HTR-8/SVneo (cell line): Measurements from ENCODE around the gene FMNL2.

Experiments
- DNase-seq: peaks from one replicate; pipeline ENCODE4 v3.0.0; 2011; ENCODE audit warnings: low spot score, mixed read lengths; ENCODE audit not compliant: insufficient read length
- FAIRE-seq: peaks from 2 replicates; lab custom pipeline; 2011; peaks lifted over from hg19 to GRCh38; lab: Jason Lieb, UNC

FMNL2 gene

DNA sequence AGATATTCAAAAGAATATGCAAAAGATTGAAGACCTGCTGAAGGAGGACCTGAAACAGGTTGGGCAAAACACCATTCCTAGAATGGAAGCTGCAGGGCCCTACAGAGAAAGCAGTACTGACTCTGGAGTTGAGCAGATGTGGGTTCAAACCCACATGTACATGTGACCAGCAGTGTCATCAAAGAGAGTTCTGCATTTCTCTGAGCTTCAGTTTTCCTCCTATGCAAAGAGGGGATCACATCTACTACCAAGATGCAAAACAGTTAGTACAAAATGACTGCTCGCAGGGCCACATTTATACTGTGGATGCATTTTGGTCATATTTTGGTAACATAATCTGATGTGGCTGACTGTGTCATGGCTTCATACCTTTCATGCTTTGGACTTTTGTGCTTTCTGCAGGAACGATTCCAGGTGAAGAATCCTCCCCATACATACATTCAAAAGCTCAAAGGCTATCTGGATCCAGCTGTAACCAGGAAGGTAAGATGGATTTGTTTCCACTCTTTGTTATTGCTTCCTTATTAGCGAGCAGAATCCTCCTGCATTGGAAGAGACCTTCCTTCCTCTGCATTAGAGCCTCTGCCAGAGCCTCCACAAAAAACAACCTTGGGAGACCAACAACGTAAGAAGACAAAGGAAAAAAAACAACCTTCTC is 207.5 kb downstream of the FMNL2 start:
- DNase-seq (no peak), FAIRE-seq (no peak)

DNA sequence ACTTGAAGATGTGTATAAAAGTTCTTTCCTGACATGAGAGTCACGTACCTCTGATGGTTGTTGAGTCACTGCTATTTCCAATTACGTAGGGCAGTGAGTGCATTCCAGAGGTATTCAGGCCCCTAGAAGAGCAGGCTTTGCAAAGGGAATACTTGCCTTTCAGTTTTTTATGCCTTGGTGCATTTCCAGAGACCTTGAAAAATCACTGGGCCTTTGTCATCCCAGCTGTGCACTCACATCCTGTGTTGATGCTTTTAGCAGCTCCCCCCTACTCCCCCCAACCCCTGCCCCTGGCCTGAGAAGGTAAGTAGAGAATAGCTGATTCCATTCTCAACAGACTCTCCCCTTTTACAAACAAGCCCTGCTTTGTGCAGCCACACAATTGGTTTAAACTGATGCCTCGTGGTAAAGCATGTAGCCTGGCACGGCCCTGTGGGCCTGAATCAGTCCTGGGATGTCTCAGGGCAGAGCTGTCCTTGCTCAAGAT is 208.1 kb downstream of the FMNL2 start:
- peak; percentile 4 for FAIRE-seq
- peak; percentile 64 for DNase-seq

DNA sequence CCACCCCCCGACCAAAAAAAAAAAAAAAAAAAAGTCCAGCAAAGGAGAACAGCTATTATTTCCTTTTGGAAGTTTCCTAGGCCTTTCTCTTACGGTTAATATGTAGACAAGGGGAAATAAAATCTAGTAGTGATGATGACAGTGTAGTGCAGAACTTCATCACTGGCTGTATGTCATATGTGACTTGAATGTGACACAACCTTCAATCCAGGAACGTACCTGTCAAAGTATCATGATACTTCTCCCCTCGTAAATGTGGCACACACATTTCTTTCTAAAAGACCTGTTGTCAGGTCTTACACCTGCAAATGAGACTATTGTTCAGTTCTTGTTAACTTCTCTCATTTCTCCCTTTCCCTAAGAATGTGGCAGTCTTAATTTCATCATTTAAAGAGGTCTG is 208.7 kb downstream of the FMNL2 start:
- no peak for DNase-seq
- FAIRE-seq = no peak

DNA sequence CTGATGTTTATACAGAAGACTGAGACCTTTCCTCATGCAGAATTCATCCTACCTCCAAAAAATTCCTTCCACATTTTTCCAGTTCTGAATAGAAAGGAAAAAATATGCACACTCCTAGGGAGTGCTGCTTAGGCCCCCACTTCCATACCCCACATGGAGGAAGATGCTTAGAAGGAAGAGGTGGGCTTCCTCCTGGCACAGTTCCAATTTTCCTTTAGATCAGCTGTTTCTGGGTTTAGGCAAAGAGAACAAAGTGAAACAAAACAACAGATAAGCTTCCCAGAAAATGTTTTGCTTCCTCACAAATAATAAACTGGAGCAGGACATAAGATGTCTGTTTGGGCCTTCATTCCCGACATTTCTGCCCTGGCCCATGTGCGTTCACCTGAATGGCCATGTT is 209.7 kb downstream of the FMNL2 start:
- DNase-seq (no peak), FAIRE-seq (no peak)

DNA sequence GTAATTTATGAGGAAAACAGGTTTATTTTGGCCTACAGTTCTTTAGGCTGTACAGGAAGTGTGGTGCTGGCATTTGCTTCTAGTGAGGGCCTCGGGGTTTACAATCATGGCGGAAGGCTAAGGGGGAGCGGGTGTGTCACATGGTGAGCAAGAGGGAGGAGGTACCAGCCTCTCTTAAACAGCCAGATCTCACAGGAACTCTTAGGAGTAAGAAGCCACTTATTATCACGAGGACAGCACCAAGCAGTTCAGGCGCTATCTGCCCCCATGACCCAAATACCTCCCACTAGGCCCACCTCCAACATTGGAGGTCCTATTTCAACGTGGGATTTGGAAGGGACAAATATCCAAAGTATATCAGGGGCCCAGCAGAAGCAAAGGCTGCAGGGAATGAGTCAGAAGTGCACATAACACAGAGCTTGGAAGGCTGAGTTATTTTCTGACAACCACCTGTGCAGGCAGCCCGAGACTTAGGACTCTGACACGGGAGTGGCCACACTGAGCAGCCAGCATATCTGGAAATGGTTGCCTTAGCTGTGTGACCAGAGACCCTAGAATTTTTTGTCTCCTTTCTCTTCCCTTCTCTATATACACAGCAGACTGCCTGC is 211.4 kb downstream of the FMNL2 start:
- FAIRE-seq (no peak), DNase-seq (no peak)

DNA sequence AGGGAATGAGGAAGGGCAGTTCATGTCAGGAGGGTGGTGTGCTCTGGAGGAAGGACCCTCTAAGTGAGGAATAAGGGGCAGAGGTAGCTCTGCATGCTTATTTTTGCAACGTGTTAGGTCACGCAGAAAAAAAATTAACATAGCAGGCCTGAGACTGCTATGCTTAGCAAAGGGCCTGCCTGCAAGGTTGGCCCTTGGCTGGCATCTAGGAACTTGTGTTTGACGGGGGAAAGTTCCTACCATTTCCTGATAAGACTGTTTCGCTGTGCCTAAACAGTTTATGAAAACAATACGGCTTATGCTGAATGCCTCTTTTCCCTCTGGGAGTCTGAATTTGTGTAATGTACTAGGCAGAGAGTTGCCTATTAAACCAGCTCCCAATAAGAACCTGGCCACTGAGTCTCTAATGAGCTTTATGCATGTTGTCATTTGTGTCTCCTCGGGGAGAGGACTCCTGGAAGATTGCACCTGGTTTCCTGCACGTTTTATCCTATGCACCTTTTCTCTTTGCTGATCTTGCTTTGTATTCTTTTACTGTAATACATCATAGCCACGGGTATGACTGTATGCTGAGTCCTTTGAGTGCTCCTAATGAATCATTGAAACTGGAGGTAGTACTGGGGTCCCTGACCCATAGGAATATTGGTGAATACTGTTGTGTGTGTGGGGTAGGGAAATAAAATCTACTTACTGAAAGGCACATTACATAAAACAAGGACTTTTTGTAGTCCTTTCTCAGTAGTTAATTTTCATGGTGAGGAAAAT is 213.3 kb downstream of the FMNL2 start:
- FAIRE-seq = no peak
- DNase-seq = no peak

DNA sequence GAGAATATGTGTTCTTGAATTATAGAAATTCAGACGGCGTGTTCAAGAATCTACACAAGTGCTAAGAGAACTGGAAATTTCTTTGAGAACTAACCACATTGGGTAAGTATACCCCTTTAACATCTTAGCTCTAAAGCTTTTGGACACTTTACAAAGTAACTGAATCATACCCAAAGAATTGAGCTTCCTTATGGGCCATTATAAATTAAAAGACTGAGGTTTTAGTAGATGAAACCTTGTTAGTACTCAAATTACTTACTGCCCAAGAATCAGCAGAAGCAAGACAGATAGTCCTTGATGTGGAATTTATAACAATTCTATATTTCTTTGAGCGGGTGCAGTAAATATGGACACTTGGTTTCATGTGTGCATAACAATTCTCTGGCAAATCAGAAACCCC is 214.0 kb downstream of the FMNL2 start:
- DNase-seq (no peak), FAIRE-seq (no peak)

DNA sequence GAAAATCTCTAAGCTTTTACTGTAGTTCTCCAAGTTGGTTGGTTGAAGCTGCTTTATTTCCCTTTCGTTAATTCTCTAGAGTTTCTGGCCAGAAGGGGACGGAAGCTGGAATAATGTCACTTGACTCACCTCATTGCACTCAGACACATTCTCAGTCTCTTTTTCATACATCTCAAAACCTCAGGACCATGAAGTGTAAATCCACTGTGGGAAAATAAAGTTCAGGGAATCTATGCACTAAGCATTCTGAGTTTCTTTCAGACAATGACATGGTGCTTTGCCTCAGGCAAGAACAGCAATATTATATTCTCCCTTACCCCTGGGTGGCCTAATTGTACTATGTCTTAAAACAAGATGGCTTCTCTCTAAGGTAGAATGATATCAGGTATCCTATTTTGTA is 214.4 kb downstream of the FMNL2 start:
- FAIRE-seq = no peak
- no peak for DNase-seq

DNA sequence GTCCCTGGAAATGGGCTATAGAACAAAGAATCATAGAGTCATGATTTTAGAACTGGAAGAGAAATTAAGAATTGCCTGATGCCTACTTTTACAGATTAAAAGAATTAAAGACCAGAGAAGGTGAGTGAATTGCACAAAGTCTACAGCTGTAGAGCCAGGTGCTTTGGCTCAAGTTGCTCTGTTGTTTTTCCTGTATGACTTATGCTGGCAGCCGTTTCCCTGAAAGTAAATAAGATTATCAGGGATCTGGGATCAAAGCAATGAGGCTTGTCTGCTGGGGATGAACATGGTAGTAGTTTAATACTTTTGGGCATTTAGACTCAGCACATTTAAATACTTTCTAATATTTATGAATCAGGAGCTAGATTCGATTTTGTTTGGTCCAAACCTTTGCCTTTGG is 215.4 kb downstream of the FMNL2 start:
- no peak for FAIRE-seq
- DNase-seq = no peak

DNA sequence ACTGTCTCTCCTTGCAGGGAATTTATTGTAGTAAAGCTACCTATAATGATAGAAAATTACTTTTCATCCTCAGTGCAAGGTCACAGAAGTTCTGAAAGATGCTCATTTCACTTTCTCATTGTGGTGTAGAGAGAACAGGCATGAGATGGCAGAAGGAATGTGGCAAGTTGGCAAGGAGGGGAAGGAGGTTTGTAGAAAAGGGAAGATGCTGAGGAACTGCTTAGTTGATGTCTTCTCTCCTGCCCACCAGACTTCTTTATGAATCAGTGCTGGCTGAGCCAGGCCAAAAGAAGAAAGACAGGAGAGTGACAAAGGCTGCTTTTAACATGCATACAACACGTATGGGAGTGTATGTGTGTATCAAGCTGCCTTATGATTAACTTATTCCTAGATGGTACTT is 217.9 kb downstream of the FMNL2 start:
- FAIRE-seq = no peak
- DNase-seq = no peak

DNA sequence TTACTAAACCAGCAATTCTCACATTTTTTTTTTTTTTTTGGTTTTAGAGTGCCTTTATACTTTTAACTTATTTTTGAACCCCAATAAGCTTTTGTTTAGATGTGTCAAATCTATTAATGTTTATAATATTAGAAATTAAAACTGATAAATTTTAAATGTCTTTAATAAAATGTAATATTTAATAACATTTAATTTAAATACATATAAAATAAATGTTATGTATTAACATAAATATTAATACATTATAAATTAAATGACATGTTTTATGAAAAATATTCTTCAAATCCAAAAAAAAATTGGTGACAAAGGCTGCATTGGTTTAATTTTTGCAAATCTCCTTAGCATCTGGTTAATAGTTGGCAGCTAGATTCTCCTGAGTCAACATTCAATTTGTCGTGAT is 218.5 kb downstream of the FMNL2 start:
- no peak for DNase-seq
- FAIRE-seq = no peak

DNA sequence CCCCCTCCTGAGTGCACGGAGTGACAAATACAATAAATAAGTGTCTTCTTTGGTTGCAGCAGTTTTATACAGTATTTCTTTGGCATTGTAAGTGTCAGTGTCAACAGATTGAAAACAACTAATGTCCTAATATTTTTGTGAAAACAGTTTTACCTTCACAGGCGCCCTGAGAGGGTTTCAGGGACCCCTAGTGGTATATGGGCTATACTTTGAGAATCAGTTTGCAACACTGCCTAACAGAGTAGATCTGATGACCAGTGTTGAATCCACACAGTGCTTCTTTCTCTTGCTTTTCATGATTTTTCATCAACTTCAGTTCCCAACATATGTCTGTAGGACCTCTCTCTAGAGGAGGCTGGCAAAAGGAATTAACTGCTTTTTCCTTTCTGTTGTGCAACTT is 220.1 kb downstream of the FMNL2 start:
- no peak for FAIRE-seq

DNA sequence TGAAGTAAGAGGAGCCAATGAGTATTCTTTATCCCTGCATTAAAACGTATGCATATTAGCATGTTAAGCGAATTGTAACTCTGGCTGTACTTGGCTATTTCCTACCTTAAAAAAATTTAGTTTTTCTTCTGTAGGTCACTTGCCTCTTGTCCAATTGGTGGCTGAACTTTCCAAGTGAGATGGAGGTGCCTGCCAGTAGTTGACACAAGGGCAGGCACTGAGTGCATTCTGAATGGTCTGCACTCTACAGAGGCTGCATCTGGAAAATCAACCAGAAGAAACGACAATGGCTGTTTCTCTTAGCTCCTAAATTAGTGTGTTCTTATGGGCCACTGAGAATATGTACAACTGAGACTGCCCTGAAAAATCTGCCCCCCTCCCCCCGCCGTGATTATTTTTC is 221.5 kb downstream of the FMNL2 start:
- no peak for DNase-seq
- no peak for FAIRE-seq

More for the DNA sequence above, 220.1 kb downstream of the FMNL2 start:
- no peak for DNase-seq

DNA sequence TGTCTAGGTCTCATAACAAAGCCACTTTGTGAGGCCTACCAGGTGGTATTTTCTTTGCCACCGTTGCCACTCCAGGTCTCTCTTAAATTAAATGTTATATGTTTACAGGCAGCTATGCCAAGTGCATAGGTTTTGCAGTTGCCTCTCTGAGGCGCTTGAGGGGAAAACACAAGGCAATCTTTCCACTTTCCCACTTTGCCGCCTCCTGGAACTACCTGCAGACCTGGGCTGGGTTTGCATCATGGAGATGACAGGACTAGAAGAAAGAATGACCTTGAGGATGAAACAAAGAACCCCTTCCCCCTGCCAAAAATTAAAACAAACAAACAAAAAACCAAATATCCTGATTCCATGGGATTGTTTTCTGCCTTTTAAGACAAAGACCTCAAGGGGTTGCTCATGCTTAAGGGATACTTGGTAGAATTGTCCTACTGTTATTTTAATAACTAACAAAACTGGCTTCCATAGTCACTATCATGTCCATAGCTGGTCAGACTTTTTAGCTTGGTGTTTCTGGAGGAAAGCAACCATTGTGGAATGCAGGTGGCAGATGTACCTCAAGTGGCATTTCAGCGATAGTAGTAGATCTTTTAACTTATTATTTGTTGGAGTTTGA is 222.4 kb downstream of the FMNL2 start:
- DNase-seq (no peak), FAIRE-seq (no peak)

DNA sequence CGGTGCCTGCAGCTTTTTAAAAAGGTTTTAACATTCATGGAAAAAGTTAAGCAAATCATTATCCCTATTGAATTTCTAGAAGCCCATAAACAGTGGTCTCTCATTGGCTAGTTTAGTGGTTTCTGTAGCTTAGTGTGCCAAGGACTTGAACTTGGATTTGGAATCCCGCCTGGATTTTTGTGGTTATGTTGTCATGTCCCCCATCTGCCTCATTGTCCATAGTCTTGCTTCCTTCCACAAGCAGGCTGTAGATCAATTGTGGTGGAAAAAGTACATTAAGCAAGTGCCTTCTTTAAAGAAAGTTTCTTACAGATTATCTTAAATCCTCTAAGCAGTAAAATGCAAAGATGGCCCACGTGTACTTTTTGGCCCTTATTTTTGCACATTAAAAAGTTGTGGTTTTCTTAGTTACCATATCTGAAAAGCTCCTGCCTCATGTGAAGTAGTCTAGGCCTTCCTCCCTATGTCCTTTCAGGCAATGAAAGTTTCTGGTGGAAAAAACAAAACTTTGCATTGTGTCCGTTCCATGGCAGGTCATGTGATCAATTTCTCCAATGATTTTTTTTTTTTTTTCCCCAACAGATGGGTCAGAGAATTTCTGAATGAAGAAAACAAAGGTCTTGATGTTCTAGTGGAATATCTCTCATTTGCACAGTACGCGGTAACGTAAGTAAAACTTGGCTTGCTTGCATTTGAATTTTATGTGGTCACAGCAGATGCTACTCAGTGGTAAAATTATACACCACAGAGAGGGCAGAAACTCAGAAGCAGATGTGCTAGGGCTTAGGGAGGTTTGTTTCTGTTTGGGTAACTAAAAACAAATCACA is 223.4 kb downstream of the FMNL2 start:
- FAIRE-seq (no peak), DNase-seq (peak; percentile 29)

DNA sequence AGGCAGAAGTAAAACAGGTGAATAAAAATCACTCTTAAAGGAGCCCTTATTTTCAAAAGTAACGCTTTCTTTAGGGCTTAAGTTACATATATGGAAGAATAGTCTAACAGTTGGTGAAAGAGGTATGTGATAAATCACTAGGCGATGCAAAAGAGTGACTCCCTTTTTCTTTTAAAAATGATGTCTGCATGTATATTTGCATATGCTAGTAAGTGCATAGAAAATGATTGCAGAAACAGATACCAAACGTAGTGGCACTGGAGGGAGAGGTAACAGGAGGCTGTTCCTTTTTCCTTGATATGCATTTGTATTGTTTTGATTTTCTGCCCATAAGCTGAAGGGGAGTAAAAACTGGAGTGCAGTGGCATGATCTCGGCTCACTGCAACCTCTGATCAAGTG is 224.0 kb downstream of the FMNL2 start:
- DNase-seq (no peak), FAIRE-seq (no peak)

DNA sequence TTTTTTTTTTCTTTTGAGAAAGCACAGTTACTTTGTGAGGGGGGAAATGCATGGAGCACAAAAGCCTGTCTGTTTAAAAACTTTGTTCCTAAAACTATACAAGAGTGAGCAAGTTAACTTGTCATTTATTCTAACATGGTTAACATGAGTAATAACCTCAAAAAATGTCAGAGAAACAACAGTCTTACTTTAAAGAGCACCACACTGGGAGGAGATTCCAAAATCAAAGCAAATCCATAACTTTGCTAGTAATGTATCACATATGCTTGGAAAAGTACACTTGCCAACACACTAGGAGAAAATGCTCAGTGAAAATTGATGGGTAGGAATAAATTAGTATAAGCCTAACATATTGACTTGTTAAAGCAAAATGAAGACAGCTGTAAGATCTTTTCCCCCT is 225.2 kb downstream of the FMNL2 start:
- no peak for FAIRE-seq

DNA sequence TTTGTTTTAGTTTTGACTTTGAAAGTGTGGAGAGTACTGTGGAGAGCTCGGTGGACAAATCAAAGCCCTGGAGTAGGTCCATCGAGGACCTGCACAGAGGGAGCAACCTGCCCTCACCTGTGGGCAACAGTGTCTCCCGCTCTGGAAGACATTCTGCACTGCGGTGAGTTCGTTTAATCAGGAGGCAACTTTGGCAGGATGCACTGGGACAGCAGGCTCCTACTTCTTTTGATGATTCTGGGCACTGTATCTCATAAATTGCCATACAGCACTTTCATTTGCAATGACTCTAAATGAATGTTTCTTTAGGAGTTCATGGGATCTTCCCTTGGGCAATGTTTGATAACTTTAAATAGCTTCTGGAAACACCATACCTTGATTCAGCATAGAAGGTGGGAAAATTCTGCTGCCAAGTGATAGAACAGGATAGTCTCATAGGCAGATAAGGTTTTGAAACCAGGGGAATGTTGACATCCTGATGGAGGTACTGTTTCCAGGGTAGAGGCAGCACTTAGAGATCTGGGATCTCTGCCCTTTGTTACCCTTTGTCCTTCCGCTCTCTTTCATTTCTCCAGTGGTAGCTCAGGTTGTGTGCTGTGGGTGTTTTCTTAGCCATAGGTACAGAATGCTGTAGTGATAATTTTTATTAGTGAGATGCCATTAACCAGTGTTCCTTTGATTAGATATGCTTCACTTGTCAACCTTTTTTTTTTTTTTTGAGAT is 226.1 kb downstream of the FMNL2 start:
- no peak for FAIRE-seq
- DNase-seq = no peak

More for the DNA sequence above, 225.2 kb downstream of the FMNL2 start:
- DNase-seq = no peak

DNA sequence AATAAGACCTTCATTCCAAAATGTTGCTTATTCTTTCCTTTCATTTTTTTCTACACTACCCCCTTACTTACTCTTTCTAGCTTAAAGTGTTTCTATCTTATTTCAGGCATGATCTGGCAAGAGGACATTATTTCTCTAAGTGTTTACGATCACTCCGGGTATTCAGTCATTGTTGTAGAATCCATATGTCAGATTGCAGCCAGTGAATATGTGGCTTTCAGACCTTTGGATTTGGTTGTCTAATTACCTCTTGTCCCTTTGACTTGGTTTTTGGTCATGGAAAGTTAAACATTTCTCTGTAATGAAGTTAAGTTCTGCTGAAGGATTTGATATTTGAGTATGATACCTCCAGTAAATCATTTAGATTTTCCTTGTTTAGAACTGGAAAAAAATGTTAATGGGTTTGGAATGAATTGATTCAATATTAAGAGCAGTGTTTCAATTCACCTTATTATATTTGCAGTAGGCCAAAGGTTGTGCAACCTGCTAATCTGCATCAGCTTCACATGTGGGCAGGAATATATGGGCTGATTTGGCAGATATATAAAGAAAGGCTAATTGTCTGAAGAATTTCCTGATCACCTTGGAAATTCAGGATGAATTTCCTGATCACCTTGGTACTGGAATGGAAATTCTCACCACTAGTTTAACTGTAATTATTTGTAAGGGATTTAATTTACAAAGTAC is 227.4 kb downstream of the FMNL2 start:
- FAIRE-seq (no peak), DNase-seq (no peak)
